Endothelial cell of umbilical vein (primary cell): ENCODE measurements around the gene DMD.

ENCODE experiments used
- EZH2 ChIP-seq: IDR thresholded peaks from 2 replicates; pipeline ENCODE4 v1.6.1; 2012; ENCODE audit warnings: borderline replicate concordance, low read depth, mild to moderate bottlenecking, moderate library complexity, low read length, inconsistent platforms; ENCODE audit not compliant: severe bottlenecking
- JUN ChIP-seq: IDR thresholded peaks from 2 replicates; pipeline ENCODE4 v1.6.1; 2011; ENCODE audit warnings: borderline replicate concordance, low read depth; ENCODE audit not compliant: insufficient read length, insufficient read depth
- POLR2A ChIP-seq: IDR thresholded peaks from 2 replicates; pipeline ENCODE4 v1.6.1; 2012; ENCODE audit warnings: low read depth, mild to moderate bottlenecking, control low read depth, low read length
- POLR2AphosphoS5 ChIP-seq: IDR thresholded peaks from 2 replicates; pipeline ENCODE4 v1.6.1; 2012; ENCODE audit warnings: low read depth, mild to moderate bottlenecking, control low read depth, low read length, moderate library complexity; ENCODE audit not compliant: insufficient read depth
- TF ChIP-seq, protein P1 (sequence below), 2 donors: IDR thresholded peaks; 1 replicate in 1 of 2; 2 replicates in 1 of 2; pipeline ENCODE4 v1.5.1; 2011; ENCODE audit warnings: low read length in 2 of 2, mild to moderate bottlenecking in 2 of 2, moderate library complexity in 2 of 2, control low read depth in 1 of 2, inconsistent platforms in 1 of 2, low read depth in 1 of 2; ENCODE audit not compliant: insufficient read depth in 1 of 2; ENCODE audit errors: extremely low read depth in 1 of 2
- TF ChIP-seq, protein P2 (sequence below): IDR thresholded peaks from 2 replicates; pipeline ENCODE4 v1.6.1; 2011; ENCODE audit not compliant: insufficient read depth, insufficient read length

DNA sequence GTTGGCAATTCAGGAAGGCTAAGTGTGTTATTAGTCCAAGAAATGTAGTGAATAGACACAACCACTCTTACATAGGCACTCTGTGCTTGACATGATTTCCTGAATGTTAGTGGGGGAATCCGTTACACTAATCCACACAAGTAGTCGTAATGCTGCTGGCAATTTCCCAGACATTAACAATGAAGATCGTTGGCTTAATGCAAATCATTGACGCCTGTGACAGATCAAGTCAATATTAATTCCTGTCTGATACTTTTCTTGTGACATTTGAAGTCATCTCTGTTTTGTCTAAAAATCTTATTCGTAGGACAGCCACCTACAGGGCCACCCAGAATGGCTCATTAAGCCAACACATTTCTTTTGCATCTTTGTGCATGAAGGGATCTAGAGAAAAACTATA, 1200.4 kb downstream of the DMD start:
- TF ChIP-seq, protein P1, sequence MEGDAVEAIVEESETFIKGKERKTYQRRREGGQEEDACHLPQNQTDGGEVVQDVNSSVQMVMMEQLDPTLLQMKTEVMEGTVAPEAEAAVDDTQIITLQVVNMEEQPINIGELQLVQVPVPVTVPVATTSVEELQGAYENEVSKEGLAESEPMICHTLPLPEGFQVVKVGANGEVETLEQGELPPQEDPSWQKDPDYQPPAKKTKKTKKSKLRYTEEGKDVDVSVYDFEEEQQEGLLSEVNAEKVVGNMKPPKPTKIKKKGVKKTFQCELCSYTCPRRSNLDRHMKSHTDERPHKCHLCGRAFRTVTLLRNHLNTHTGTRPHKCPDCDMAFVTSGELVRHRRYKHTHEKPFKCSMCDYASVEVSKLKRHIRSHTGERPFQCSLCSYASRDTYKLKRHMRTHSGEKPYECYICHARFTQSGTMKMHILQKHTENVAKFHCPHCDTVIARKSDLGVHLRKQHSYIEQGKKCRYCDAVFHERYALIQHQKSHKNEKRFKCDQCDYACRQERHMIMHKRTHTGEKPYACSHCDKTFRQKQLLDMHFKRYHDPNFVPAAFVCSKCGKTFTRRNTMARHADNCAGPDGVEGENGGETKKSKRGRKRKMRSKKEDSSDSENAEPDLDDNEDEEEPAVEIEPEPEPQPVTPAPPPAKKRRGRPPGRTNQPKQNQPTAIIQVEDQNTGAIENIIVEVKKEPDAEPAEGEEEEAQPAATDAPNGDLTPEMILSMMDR (IDR thresholded peaks at IDR 0.05; ENCODE audit: extremely low read depth in 1 of 2, insufficient read depth in 1 of 2, low read depth in 1 of 2, low read length in 2 of 2), result no peak
- TF ChIP-seq EZH2 (no peak), POLR2A (no peak), JUN (no peak), POLR2AphosphoS5 (no peak)
- TF ChIP-seq, protein P2, sequence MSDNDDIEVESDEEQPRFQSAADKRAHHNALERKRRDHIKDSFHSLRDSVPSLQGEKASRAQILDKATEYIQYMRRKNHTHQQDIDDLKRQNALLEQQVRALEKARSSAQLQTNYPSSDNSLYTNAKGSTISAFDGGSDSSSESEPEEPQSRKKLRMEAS, result no peak
